Neural cell (in vitro differentiated cells): Measurements from ENCODE around the gene ZNF677. TPM values are rescaled to one million over a fixed set of nuclear protein-coding genes. Genes with fewer than 3 reads are reported as not detected.
"Not testable (repeated sequence)": the region's sequence is repeated elsewhere in the genome, so short reads cannot be mapped to it uniquely, and the experiment has no call there.

ENCODE experiments used
- H2AFZ ChIP-seq: fragments of 200-600, 300-800 bp; sonication (generic), shearing (Covaris generic); 2 replicates; pipeline ENCODE4 v1.6.0; 2014; ENCODE audit warnings: low read depth, mild to moderate bottlenecking, antibody characterized with exemption, low read length, moderate library complexity
- H3F3A ChIP-seq: fragments of 200-600 bp; shearing (Covaris generic); 2 replicates; pipeline ENCODE4 v1.6.1; 2016; ENCODE audit warnings: mild to moderate bottlenecking, moderate library complexity, mixed read lengths, antibody characterized with exemption, low read length; ENCODE audit not compliant: insufficient read depth, poor library complexity, severe bottlenecking
- H3K27ac ChIP-seq: fragments of 200-600, 300-800 bp; sonication (generic), shearing (Covaris generic); 2 replicates; pipeline ENCODE4 v1.5.1; 2014; ENCODE audit warnings: mild to moderate bottlenecking, low read length, moderate library complexity
- H3K27me3 ChIP-seq: fragments of 300-800, 200-600 bp; sonication (generic), shearing (Covaris generic); 2 replicates; pipeline ENCODE4 v1.6.0; 2014; ENCODE audit warnings: mild to moderate bottlenecking, low read depth, low read length, moderate library complexity; ENCODE audit not compliant: insufficient read depth
- H3K36me3 ChIP-seq: fragments of 300-800, 200-600 bp; sonication (generic), shearing (Covaris generic); 2 replicates; pipeline ENCODE4 v1.5.1; 2014; ENCODE audit warnings: mild to moderate bottlenecking, antibody characterized with exemption, low read length, moderate library complexity; ENCODE audit not compliant: insufficient read depth
- H3K4me2 ChIP-seq: fragments of 300-800, 200-600 bp; sonication (generic), shearing (Covaris generic); 2 replicates; pipeline ENCODE4 v1.6.0; 2014; ENCODE audit warnings: mild to moderate bottlenecking, low read length
- H3K4me3 ChIP-seq: fragments of 300-800, 200-600 bp; sonication (generic), shearing (Covaris generic); 2 replicates; pipeline ENCODE4 v1.5.1; 2014; ENCODE audit warnings: mild to moderate bottlenecking, low read length, moderate library complexity
- H3K79me2 ChIP-seq: fragments of 200-600 bp; shearing (Covaris generic); replicated peaks from 2 replicates; pipeline ENCODE4 v1.6.0; 2014; ENCODE audit warnings: mild to moderate bottlenecking, low read length, moderate library complexity; ENCODE audit not compliant: insufficient read depth
- H3K9ac ChIP-seq: fragments of 300-800, 200-600 bp; sonication (generic), shearing (Covaris generic); 2 replicates; pipeline ENCODE4 v1.6.1; 2016; ENCODE audit warnings: mild to moderate bottlenecking, low read length, mixed read lengths
- H3K9me2 ChIP-seq: fragments of 200-600 bp; shearing (Covaris generic); 2 replicates; pipeline ENCODE4 v1.6.1; 2016; ENCODE audit warnings: mild to moderate bottlenecking, low read length, mixed read lengths; ENCODE audit not compliant: insufficient read depth
- H3K9me3 ChIP-seq: fragments of 200-600, 300-800 bp; sonication (generic), shearing (Covaris generic); 2 replicates; pipeline ENCODE4 v1.6.1; 2016; ENCODE audit warnings: mild to moderate bottlenecking, mixed run types, low read length, moderate library complexity, mixed read lengths
- H4K20me1 ChIP-seq: fragments of 200-600 bp; shearing (Covaris generic); 2 replicates; pipeline ENCODE4 v1.6.1; 2016; ENCODE audit warnings: mild to moderate bottlenecking, mixed run types; ENCODE audit not compliant: insufficient read depth
- EP300 ChIP-seq: fragments of 450-650 bp; conservative IDR thresholded peaks from 2 replicates; pipeline ENCODE4 v1.6.1; 2014; ENCODE audit warnings: antibody characterized with exemption, mild to moderate bottlenecking, moderate library complexity; ENCODE audit not compliant: poor library complexity, severe bottlenecking
- EZH2 ChIP-seq: fragments of 200-600, 300-800 bp; shearing (Covaris generic), sonication (generic); IDR thresholded peaks from 2 replicates; pipeline ENCODE4 v1.6.1; 2014; ENCODE audit warnings: antibody characterized with exemption, low read length, borderline replicate concordance, mild to moderate bottlenecking; ENCODE audit not compliant: insufficient read depth, poor library complexity, severe bottlenecking
- MXI1 ChIP-seq: fragments of 450-650 bp; conservative IDR thresholded peaks from 2 replicates; pipeline ENCODE4 v1.6.1; 2014; ENCODE audit warnings: antibody characterized with exemption, mild to moderate bottlenecking; ENCODE audit not compliant: poor library complexity, severe bottlenecking
- POLR2AphosphoS5 ChIP-seq: IDR thresholded peaks from 2 replicates; pipeline ENCODE4 v1.6.1; 2012
- RAD21 ChIP-seq: fragments of 450-650 bp; conservative IDR thresholded peaks from 2 replicates; pipeline ENCODE4 v1.6.1; 2014; ENCODE audit warnings: antibody characterized with exemption, mild to moderate bottlenecking, moderate library complexity
- SMC3 ChIP-seq: fragments of 450-650 bp; conservative IDR thresholded peaks from 2 replicates; pipeline ENCODE4 v1.6.1; 2014; ENCODE audit warnings: antibody characterized with exemption, mild to moderate bottlenecking, moderate library complexity; ENCODE audit not compliant: poor library complexity
- TAF1 ChIP-seq: IDR thresholded peaks from 2 replicates; pipeline ENCODE4 v1.6.1; 2012; ENCODE audit warnings: low read depth
- polyA plus RNA-seq: library from polyadenylated mRNA; depleted of rRNA; stranded (reverse); fragments of >200 nt; gene quantifications from 2 replicates; pipeline ENCODE4 v1.2.3, GENCODE V29; 2014
- TF ChIP-seq, protein P1 (sequence below): IDR thresholded peaks from 2 replicates; pipeline ENCODE4 v1.6.1; 2012; ENCODE audit warnings: borderline replicate concordance
- TF ChIP-seq, protein P2 (sequence below): fragments of 450-650 bp; IDR thresholded peaks from 2 replicates; pipeline ENCODE4 v1.5.1; 2014; ENCODE audit warnings: antibody characterized with exemption, mild to moderate bottlenecking, moderate library complexity; ENCODE audit not compliant: poor library complexity, severe bottlenecking

Gene ZNF677
- polyA plus RNA-seq, 1 donor from 2014 or later = 35.4 TPM

DNA sequence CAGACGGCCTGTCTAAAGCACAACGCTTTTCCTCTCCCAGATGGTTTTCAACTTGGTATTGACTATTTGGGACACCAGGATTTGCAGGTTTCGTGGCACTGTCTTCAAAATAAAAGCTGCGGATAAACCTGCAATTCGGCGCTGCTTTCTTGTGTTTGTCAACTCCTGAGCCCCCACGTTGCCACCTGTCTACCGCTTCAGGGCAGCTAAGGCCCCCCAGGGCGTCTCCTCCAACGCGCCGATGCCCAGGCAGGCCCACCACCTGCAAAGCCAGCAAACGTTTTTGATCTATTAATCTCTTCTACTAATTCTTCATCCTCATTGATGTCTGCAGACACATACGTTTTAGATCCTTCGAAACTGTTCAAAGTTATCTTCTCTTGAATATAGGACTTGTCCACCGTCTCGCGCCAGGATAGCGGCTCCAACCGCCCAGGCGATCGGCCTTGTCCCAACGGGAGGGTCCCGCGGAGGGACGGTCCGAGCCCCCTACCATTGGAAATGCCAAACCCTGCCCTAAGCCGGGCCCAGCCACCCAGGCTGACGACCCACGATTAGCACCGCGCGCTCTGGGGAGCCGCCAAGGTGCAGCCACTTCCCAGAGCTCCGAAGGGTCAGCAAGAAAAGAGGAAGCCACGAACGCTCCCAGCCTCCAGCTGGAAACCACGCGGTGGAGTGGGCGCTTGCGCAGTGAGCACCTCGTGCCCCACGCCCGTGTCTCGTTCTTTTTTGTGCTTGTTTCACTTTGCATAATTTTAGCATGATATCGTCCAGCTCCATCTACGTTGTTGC, 36.3 kb upstream of the ZNF677 start:
- TF ChIP-seq RAD21 (no peak), POLR2AphosphoS5 (no peak), EZH2 (no peak), TAF1 (no peak), SMC3 (no peak), MXI1 (no peak), EP300 (no peak)
- TF ChIP-seq, protein P1, sequence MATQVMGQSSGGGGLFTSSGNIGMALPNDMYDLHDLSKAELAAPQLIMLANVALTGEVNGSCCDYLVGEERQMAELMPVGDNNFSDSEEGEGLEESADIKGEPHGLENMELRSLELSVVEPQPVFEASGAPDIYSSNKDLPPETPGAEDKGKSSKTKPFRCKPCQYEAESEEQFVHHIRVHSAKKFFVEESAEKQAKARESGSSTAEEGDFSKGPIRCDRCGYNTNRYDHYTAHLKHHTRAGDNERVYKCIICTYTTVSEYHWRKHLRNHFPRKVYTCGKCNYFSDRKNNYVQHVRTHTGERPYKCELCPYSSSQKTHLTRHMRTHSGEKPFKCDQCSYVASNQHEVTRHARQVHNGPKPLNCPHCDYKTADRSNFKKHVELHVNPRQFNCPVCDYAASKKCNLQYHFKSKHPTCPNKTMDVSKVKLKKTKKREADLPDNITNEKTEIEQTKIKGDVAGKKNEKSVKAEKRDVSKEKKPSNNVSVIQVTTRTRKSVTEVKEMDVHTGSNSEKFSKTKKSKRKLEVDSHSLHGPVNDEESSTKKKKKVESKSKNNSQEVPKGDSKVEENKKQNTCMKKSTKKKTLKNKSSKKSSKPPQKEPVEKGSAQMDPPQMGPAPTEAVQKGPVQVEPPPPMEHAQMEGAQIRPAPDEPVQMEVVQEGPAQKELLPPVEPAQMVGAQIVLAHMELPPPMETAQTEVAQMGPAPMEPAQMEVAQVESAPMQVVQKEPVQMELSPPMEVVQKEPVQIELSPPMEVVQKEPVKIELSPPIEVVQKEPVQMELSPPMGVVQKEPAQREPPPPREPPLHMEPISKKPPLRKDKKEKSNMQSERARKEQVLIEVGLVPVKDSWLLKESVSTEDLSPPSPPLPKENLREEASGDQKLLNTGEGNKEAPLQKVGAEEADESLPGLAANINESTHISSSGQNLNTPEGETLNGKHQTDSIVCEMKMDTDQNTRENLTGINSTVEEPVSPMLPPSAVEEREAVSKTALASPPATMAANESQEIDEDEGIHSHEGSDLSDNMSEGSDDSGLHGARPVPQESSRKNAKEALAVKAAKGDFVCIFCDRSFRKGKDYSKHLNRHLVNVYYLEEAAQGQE = no peak
- TF ChIP-seq, protein P2, sequence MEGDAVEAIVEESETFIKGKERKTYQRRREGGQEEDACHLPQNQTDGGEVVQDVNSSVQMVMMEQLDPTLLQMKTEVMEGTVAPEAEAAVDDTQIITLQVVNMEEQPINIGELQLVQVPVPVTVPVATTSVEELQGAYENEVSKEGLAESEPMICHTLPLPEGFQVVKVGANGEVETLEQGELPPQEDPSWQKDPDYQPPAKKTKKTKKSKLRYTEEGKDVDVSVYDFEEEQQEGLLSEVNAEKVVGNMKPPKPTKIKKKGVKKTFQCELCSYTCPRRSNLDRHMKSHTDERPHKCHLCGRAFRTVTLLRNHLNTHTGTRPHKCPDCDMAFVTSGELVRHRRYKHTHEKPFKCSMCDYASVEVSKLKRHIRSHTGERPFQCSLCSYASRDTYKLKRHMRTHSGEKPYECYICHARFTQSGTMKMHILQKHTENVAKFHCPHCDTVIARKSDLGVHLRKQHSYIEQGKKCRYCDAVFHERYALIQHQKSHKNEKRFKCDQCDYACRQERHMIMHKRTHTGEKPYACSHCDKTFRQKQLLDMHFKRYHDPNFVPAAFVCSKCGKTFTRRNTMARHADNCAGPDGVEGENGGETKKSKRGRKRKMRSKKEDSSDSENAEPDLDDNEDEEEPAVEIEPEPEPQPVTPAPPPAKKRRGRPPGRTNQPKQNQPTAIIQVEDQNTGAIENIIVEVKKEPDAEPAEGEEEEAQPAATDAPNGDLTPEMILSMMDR = no peak

DNA sequence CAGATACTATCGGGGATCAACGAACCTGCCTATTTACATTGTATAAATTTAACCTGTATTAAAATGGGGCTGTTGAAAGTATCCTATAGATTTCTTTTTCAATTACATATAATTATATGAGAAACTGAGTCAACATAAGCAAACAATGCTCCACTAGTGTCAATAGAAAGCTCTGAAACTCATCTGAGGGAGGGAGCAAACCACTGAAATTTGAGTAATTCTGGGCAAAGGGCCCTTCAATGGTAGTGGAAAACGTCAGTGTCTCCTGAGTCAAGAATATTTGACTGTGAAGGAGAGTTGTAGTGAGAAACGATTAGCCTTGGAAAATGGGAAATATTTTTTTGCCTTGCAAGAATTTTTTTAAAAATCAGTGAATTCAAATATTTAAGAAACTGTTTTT, 30.4 kb upstream of the ZNF677 start:
- H3K79me2 ChIP-seq = no peaks in the 10 kb centered on the region
- no peaks in the 10 kb centered on the region for H3K36me3 ChIP-seq
- H3K27ac ChIP-seq = no peak overlapping the region
- TF ChIP-seq POLR2AphosphoS5 (no peak), SMC3 (no peak), RAD21 (no peak), TAF1 (no peak), EP300 (no peak), EZH2 (no peak)
- H3K27me3 ChIP-seq = no peaks in the 10 kb centered on the region
- no peak overlapping the region for H3K4me3 ChIP-seq
- H3K4me2 ChIP-seq = no peak overlapping the region
- H3K9ac ChIP-seq = no peak overlapping the region
- no peaks in the 10 kb centered on the region for H4K20me1 ChIP-seq
- no peaks in the 10 kb centered on the region for H3K9me3 ChIP-seq
- no peaks in the 10 kb centered on the region for H3F3A ChIP-seq
- H2AFZ ChIP-seq = no peak overlapping the region
- no peaks in the 10 kb centered on the region for H3K9me2 ChIP-seq

More for the DNA sequence above, 36.3 kb upstream of the ZNF677 start:
- Histone ChIP-seq H3K4me2 (no peak overlapping the region), H3K4me3 (no peak overlapping the region), H3K27ac (no peak overlapping the region), H3K9ac (no peak overlapping the region), H2AFZ (no peak overlapping the region), H3K36me3 (no peaks in the 10 kb centered on the region), H3F3A (no peaks in the 10 kb centered on the region), H3K79me2 (no peaks in the 10 kb centered on the region), H3K9me3 (no peaks in the 10 kb centered on the region), H3K27me3 (no peaks in the 10 kb centered on the region), H4K20me1 (no peaks in the 10 kb centered on the region), H3K9me2 (no peaks in the 10 kb centered on the region)

DNA sequence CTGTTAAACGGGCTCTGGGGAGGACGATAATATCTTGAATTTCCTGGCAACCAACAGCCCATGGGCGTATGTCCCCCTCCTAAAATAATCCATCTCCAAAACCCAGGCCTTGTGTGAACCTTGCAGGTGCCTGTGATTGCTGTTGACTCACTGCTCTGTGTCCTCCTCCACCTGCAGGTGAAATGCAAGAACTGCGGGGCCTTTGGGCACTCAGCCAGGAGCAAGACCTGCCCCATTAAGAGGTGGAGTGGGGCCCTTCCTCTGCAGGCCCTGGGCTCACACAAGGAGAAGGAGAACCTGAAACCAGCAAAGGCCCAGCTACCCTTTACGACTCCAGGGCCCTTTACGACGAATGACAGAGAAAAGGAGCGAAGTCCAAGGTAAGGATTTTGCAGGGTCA, 27.3 kb upstream of the ZNF677 start:
- H3K4me3 ChIP-seq, H3K9ac ChIP-seq, H3K9me3 ChIP-seq, H3K4me2 ChIP-seq, H3K27me3 ChIP-seq, H3K79me2 ChIP-seq, H3K36me3 ChIP-seq, H3K27ac ChIP-seq, H3K9me2 ChIP-seq, H3F3A ChIP-seq, H4K20me1 ChIP-seq, H2AFZ ChIP-seq: not testable (repeated sequence)
